K562 (cell line): ENCODE data around the gene AIRE. TPM values are rescaled to one million over a fixed set of nuclear protein-coding genes. Genes with fewer than 3 reads are reported as not detected.

Experiments
- BHLHE40 ChIP-seq: IDR thresholded peaks from 2 replicates; pipeline ENCODE4 v1.6.1; 2011; ENCODE audit warnings: low read length, improper control_type of control experiment
- CC2D1A ChIP-seq: fragments of 450-650 bp; IDR thresholded peaks from 2 replicates; pipeline ENCODE4 v1.6.1; 2017; ENCODE audit warnings: mild to moderate bottlenecking
- CCAR2 ChIP-seq: fragments of 200-400 bp; formaldehyde crosslinking; IDR thresholded peaks from 2 replicates; pipeline ENCODE4 v1.6.1; 2017; ENCODE audit warnings: mild to moderate bottlenecking, low read depth, low read length
- CHCHD3 ChIP-seq: fragments of 250-450 bp; sonication (Bioruptor Pico); IDR thresholded peaks from 2 replicates; pipeline ENCODE4 v2.1.2; 2022; ENCODE audit warnings: mild to moderate bottlenecking
- EWSR1 ChIP-seq: fragments of 450-650 bp; IDR thresholded peaks from 2 replicates; pipeline ENCODE4 v1.6.1; 2018; ENCODE audit warnings: borderline replicate concordance, mild to moderate bottlenecking, low read depth, moderate library complexity; ENCODE audit not compliant: partially characterized antibody
- HNRNPUL1 ChIP-seq: fragments of 200-400 bp; formaldehyde crosslinking; IDR thresholded peaks from 2 replicates; pipeline ENCODE4 v1.6.1; 2017; ENCODE audit warnings: low read length
- KHSRP ChIP-seq: fragments of 450-650 bp; IDR thresholded peaks from 2 replicates; pipeline ENCODE4 v1.6.1; 2017
- MEIS2 ChIP-seq: fragments of 450-650 bp; IDR thresholded peaks from 2 replicates; pipeline ENCODE4 v1.6.1; 2014; ENCODE audit warnings: mild to moderate bottlenecking; ENCODE audit not compliant: partially characterized antibody
- MIER1 ChIP-seq: fragments of 450-650 bp; IDR thresholded peaks from 2 replicates; pipeline ENCODE4 v1.6.1; 2016; ENCODE audit warnings: antibody characterized with exemption, mild to moderate bottlenecking, low read depth
- MYC ChIP-seq, 2 experiments: fragments of 250-450 bp in 1 of 2; sonication (Bioruptor Pico) in 1 of 2; IDR thresholded peaks; 2 replicates each; pipeline versions ENCODE4 v1.5.1 to v1.6.1; 2012 to 2021; ENCODE audit warnings: low read depth in 2 of 2, borderline replicate concordance in 1 of 2, improper control_type of control experiment in 1 of 2, low read length in 1 of 2, mild to moderate bottlenecking in 1 of 2, moderate library complexity in 1 of 2
- NFE2 ChIP-seq: IDR thresholded peaks from 2 replicates; pipeline ENCODE4 v1.6.1; 2014; ENCODE audit warnings: antibody characterized with exemption, low read depth
- NR3C1 ChIP-seq: sonication (generic); formaldehyde crosslinking; IDR thresholded peaks from 2 replicates; pipeline ENCODE4 v1.8.1; 2022; ENCODE audit warnings: missing genetic modification reagents
- POLR2A ChIP-seq: fragments of 450-650 bp; conservative IDR thresholded peaks from 2 replicates; pipeline ENCODE4 v1.6.1; 2016
- RBM17 ChIP-seq: fragments of 200-400 bp; formaldehyde crosslinking; IDR thresholded peaks from 2 replicates; pipeline ENCODE4 v1.6.1; 2017; ENCODE audit warnings: low read depth, mild to moderate bottlenecking, low read length, borderline replicate concordance
- SMAD3 ChIP-seq: fragments of 450-650 bp; formaldehyde crosslinking; conservative IDR thresholded peaks from 2 replicates; pipeline ENCODE4 v1.4.0; 2020; ENCODE audit warnings: mild to moderate bottlenecking
- SMC3 ChIP-seq: conservative IDR thresholded peaks from 2 replicates; pipeline ENCODE4 v1.6.1; 2011; ENCODE audit warnings: low read depth, low read length, improper control_type of control experiment; ENCODE audit not compliant: insufficient read depth
- SRSF1 ChIP-seq: fragments of 200-400 bp; formaldehyde crosslinking; IDR thresholded peaks from 2 replicates; pipeline ENCODE4 v1.6.1; 2017; ENCODE audit warnings: mild to moderate bottlenecking, low read depth, low read length, moderate library complexity
- YY1 ChIP-seq, 3 experiments: IDR thresholded peaks; 2 replicates each; pipeline ENCODE4 v1.6.1; 2011; ENCODE audit warnings: low read length in 2 of 3, mild to moderate bottlenecking in 2 of 3, moderate library complexity in 2 of 3, borderline replicate concordance in 1 of 3, control low read depth in 1 of 3, low read depth in 1 of 3; ENCODE audit not compliant: insufficient read depth in 3 of 3, insufficient replicate concordance in 2 of 3, control insufficient read depth in 1 of 3, insufficient read length in 1 of 3; ENCODE audit errors: extremely low read depth in 1 of 3
- ZNF766 ChIP-seq: fragments of 200-800 bp; sonication (Bioruptor generic); conservative IDR thresholded peaks from 2 replicates; pipeline ENCODE4 v1.6.1; 2016; ENCODE audit warnings: missing genetic modification characterization, missing compliant biosample characterization
- ZNF830 ChIP-seq: fragments of 250-450 bp; sonication (Bioruptor Pico); IDR thresholded peaks from 2 replicates; pipeline ENCODE4 v1.5.0; 2021; ENCODE audit warnings: mild to moderate bottlenecking
- polyA plus RNA-seq, 8 experiments: library from polyadenylated mRNA; depleted of rRNA in 4 of 8; stranded (reverse) in 5 of 8; unstranded in 3 of 8; fragments of >200 nt; fragmentation: Nextera tagmentation in 2 of 8; fragmentation: Illumina TruSeq in 1 of 8; extraction: Ambion mirVana in 2 of 8; extraction: Trizol in 1 of 8; gene quantifications; 2 replicates each; pipeline versions ENCODE4 v1.2.1 to v1.2.3, GENCODE V29; 2011 to 2014; ENCODE audit warnings: inconsistent platforms in 1 of 8, missing spikeins in 1 of 8
- total RNA-seq, 7 experiments: library from RNA; depleted of rRNA in 6 of 7; stranded (reverse); fragments of >200 nt in 6 of 7; fragmentation: Illumina TruSeq in 2 of 7; extraction: Trizol in 2 of 7; gene quantifications; 2 replicates each; pipeline versions ENCODE4 v1.2.1 to v1.2.3, GENCODE V29; 2011 to 2021; ENCODE audit warnings: low replicate concordance in 1 of 7
- TF ChIP-seq, protein P1 (sequence below): fragments of 250-450 bp; sonication (Bioruptor Pico); IDR thresholded peaks from 2 replicates; pipeline ENCODE4 v1.8.0; 2021; ENCODE audit warnings: moderate library complexity, mild to moderate bottlenecking, inconsistent platforms
- TF ChIP-seq, protein P2 (sequence below): sonication (generic); formaldehyde crosslinking; IDR thresholded peaks from 2 replicates; pipeline ENCODE4 v1.8.0; 2022; ENCODE audit warnings: mild to moderate bottlenecking, missing genetic modification reagents
- TF ChIP-seq, protein P3 (sequence below): sonication (generic); formaldehyde crosslinking; IDR thresholded peaks from 2 replicates; pipeline ENCODE4 v1.8.0; 2023; ENCODE audit warnings: missing genetic modification reagents, mild to moderate bottlenecking, borderline replicate concordance

The AIRE gene
- total and polyA plus RNA-seq, 9 of the 15 experiments (the other 6 are each of a cell fraction or from before 2014, with no cell fraction given): 0.01 TPM; not detected in 8

DNA sequence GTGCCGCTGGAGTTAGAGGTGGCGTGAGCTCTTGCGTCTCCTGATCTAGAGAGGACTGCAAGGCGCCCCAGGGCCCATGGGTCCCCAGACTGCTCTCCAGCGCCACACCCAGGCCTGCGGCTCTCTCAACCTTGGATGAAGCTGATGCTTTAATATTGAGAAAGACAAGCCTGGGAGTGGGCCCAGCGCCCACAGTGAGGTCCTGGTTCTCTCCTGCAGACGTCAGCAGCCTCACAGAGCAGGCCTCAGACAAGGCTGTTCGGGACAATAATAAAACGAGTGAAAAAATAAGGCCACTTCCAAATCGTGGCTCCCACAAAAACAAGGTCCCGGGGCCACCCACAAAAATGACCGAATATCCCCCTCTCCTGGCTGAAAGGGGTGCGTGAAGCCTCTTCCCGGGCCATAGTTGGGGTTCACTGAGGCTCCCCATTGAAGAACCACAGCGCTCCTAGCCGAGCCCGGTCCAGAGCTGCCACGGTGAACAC is 18.0 kb upstream of the AIRE start (continued):
- peak; percentile 39; the same call in 1 of the 2 replicates for TF ChIP-seq SMC3
- TF ChIP-seq, protein P1, sequence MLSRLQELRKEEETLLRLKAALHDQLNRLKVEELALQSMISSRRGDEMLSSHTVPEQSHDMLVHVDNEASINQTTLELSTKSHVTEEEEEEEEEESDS (CRISPR knock-in tag): no peak
- peak; percentile 35 for TF ChIP-seq BHLHE40
- no peak for TF ChIP-seq MEIS2
- no peak for TF ChIP-seq NR3C1 (CRISPR knock-in tag)
- TF ChIP-seq HNRNPUL1: no peak
- TF ChIP-seq KHSRP: no peak
- no peak for TF ChIP-seq MIER1
- no peak for TF ChIP-seq SMAD3
- TF ChIP-seq, protein P2, sequence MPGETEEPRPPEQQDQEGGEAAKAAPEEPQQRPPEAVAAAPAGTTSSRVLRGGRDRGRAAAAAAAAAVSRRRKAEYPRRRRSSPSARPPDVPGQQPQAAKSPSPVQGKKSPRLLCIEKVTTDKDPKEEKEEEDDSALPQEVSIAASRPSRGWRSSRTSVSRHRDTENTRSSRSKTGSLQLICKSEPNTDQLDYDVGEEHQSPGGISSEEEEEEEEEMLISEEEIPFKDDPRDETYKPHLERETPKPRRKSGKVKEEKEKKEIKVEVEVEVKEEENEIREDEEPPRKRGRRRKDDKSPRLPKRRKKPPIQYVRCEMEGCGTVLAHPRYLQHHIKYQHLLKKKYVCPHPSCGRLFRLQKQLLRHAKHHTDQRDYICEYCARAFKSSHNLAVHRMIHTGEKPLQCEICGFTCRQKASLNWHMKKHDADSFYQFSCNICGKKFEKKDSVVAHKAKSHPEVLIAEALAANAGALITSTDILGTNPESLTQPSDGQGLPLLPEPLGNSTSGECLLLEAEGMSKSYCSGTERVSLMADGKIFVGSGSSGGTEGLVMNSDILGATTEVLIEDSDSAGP (CRISPR knock-in tag): no peak
- no peak for TF ChIP-seq YY1 (IDR thresholded peaks at IDR 0.05; ENCODE audit: borderline replicate concordance in 1 of 3, control insufficient read depth in 1 of 3, extremely low read depth in 1 of 3, insufficient read depth in 3 of 3, insufficient read length in 1 of 3, insufficient replicate concordance in 2 of 3, low read depth in 1 of 3, low read length in 2 of 3)
- no peak for TF ChIP-seq SRSF1
- TF ChIP-seq RBM17: no peak
- TF ChIP-seq, protein P3, sequence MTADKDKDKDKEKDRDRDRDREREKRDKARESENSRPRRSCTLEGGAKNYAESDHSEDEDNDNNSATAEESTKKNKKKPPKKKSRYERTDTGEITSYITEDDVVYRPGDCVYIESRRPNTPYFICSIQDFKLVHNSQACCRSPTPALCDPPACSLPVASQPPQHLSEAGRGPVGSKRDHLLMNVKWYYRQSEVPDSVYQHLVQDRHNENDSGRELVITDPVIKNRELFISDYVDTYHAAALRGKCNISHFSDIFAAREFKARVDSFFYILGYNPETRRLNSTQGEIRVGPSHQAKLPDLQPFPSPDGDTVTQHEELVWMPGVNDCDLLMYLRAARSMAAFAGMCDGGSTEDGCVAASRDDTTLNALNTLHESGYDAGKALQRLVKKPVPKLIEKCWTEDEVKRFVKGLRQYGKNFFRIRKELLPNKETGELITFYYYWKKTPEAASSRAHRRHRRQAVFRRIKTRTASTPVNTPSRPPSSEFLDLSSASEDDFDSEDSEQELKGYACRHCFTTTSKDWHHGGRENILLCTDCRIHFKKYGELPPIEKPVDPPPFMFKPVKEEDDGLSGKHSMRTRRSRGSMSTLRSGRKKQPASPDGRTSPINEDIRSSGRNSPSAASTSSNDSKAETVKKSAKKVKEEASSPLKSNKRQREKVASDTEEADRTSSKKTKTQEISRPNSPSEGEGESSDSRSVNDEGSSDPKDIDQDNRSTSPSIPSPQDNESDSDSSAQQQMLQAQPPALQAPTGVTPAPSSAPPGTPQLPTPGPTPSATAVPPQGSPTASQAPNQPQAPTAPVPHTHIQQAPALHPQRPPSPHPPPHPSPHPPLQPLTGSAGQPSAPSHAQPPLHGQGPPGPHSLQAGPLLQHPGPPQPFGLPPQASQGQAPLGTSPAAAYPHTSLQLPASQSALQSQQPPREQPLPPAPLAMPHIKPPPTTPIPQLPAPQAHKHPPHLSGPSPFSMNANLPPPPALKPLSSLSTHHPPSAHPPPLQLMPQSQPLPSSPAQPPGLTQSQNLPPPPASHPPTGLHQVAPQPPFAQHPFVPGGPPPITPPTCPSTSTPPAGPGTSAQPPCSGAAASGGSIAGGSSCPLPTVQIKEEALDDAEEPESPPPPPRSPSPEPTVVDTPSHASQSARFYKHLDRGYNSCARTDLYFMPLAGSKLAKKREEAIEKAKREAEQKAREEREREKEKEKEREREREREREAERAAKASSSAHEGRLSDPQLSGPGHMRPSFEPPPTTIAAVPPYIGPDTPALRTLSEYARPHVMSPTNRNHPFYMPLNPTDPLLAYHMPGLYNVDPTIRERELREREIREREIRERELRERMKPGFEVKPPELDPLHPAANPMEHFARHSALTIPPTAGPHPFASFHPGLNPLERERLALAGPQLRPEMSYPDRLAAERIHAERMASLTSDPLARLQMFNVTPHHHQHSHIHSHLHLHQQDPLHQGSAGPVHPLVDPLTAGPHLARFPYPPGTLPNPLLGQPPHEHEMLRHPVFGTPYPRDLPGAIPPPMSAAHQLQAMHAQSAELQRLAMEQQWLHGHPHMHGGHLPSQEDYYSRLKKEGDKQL (CRISPR knock-in tag): 0 out of 2 replicates have a peak, but pooled peaks have one; percentile 43
- no peak for TF ChIP-seq CHCHD3 (CRISPR knock-in tag)
- TF ChIP-seq CC2D1A: peak; percentile 92
- TF ChIP-seq POLR2A: no peak
- TF ChIP-seq MYC (IDR thresholded peaks at IDR 0.05; ENCODE audit: low read depth, low read length): peak; percentile 48
- 0 out of 2 replicates have a peak, but pooled peaks have one; percentile 30 for TF ChIP-seq MYC (CRISPR knock-in tag; IDR thresholded peaks at IDR 0.05; ENCODE audit: borderline replicate concordance, low read depth)
- TF ChIP-seq ZNF766: 0 out of 2 replicates have a peak, but pooled peaks have one; percentile 35
- no peak for TF ChIP-seq EWSR1
- TF ChIP-seq ZNF830 (CRISPR knock-in tag): no peak
- no peak for TF ChIP-seq CCAR2
- no peak for TF ChIP-seq NFE2
